Left lung (tissue), 10 donors: ENCODE measurements around the gene WNT5A. TPM values are rescaled to one million over a fixed set of nuclear protein-coding genes. Genes with fewer than 3 reads are reported as not detected.
A peak's percentile ranks its signal among the peaks of the same experiment; 100 is the strongest.

ENCODE experiments used
- ATAC-seq: fragments of 200-7000 bp; cut with Tn5 transposase; one replicate; pipeline ENCODE4 v1.9.1; 2020; ENCODE audit warnings: moderate library complexity
- DNase-seq, 4 donors: peaks; one replicate each; pipeline ENCODE4 v3.0.0-alpha.2; 2013 to 2020
- H3K27ac ChIP-seq, 2 donors: fragments of 200-600 bp; sonication (generic) in 1 of 2; one replicate each; pipeline versions ENCODE4 v1.5.0 to v1.8.0; 2020 to 2021
- H3K27me3 ChIP-seq, 2 donors: fragments of 200-600 bp; sonication (generic) in 1 of 2; one replicate each; pipeline versions ENCODE4 v1.5.0 to v1.8.0; 2020 to 2021
- H3K36me3 ChIP-seq, 2 donors: fragments of 200-600 bp; sonication (generic) in 1 of 2; one replicate each; pipeline versions ENCODE4 v1.5.0 to v1.8.0; 2020 to 2021
- H3K4me1 ChIP-seq, 2 donors: fragments of 200-600 bp; one replicate each; pipeline ENCODE4 v1.8.0; 2021
- H3K4me3 ChIP-seq, 2 donors: fragments of 200-600 bp; sonication (generic) in 1 of 2; one replicate each; pipeline versions ENCODE4 v1.5.0 to v1.8.0; 2020 to 2021; ENCODE audit warnings: mild to moderate bottlenecking in 1 of 2
- H3K9me3 ChIP-seq, 2 donors: fragments of 200-600 bp; sonication (generic) in 1 of 2; one replicate each; pipeline versions ENCODE4 v1.5.0 to v1.8.0; 2020 to 2021
- CTCF ChIP-seq, 2 donors: fragments of 200-600 bp; sonication (generic) in 1 of 2; IDR thresholded peaks; one replicate each; pipeline versions ENCODE4 v1.5.0 to v1.8.0; 2021; ENCODE audit warnings: antibody characterized with exemption in 2 of 2
- intact Hi-C, 2 donors: fragments of 100-400 bp; cut with DNase I; formaldehyde crosslinking; loops; one replicate each; pipeline versions ENCODE4 v1.11.2 to v1.14.2; 2022
- polyA plus RNA-seq, 6 donors: library from polyadenylated mRNA; unstranded; fragments of 120-200 nt; gene quantifications; one replicate each; pipeline ENCODE4 v1.2.1, GENCODE V29; 2013; ENCODE audit not compliant: insufficient read length in 6 of 6
- total RNA-seq, 2 donors: library from RNA; stranded (reverse); fragmentation: NEBNext Ultra II Directional; extraction: Animal tissue kit (Norgen Biotek cat#: 25700); gene quantifications; one replicate each; pipeline ENCODE4 v1.2.1, GENCODE V29; 2021
- donor health status: DM: no; HTN: yes; CAD: no.
- donor health status: DM: no; HTN: no; CAD: no.

The WNT5A gene
- total and polyA plus RNA-seq, 8 donors: 11.1 to 27.0 (median 19.2) TPM

GRCh38 chr3:55476515-55476914, 10.6 kb downstream of the WNT5A start:
- ATAC-seq (no peak), DNase-seq (no peak)
- Histone ChIP-seq H3K4me3 (no peak overlapping the region), H3K36me3 (no peaks in the 10 kb centered on the region), H3K4me1 (no peaks in the 10 kb centered on the region), H3K27ac (no peak overlapping the region), H3K9me3 (no peaks in the 10 kb centered on the region), H3K27me3 (peaks cover 0 to 29% of the 10 kb centered on the region in 2 donors)
- no peak for TF ChIP-seq CTCF (IDR thresholded peaks at IDR 0.05)
- intact Hi-C loops: no loop called here

GRCh38 chr3:55474213-55474632, 12.9 kb downstream of the WNT5A start:
- Histone ChIP-seq H3K4me1 (no peaks in the 10 kb centered on the region), H3K27me3 (peaks cover 0 to 6% of the 10 kb centered on the region in 2 donors), H3K9me3 (no peaks in the 10 kb centered on the region), H3K4me3 (no peak overlapping the region), H3K36me3 (peaks cover 0 to 4% of the 10 kb centered on the region in 2 donors), H3K27ac (no peak overlapping the region)
- intact Hi-C loops: no loop called here
- no peak for TF ChIP-seq CTCF (IDR thresholded peaks at IDR 0.05)
- peak in 2 of 4 donors; percentile 7 to 75 for DNase-seq
- ATAC-seq: no peak

- Histone ChIP-seq H3K4me3 (no peak overlapping the region), H3K4me1 (no peaks in the 10 kb centered on the region), H3K9me3 (no peaks in the 10 kb centered on the region), H3K27me3 (peaks cover 0 to 1% of the 10 kb centered on the region in 2 donors), H3K36me3 (peaks cover 0 to 4% of the 10 kb centered on the region in 2 donors), H3K27ac (no peak overlapping the region)
- ATAC-seq: no peak
- intact Hi-C loops: no loop called here
- no peak for DNase-seq
- TF ChIP-seq CTCF (IDR thresholded peaks at IDR 0.05): no peak
Observed at GRCh38 chr3:55473788-55474187, 13.3 kb downstream of the WNT5A start.

- no peak for ATAC-seq
- peaks cover 0 to 4% of the 10 kb centered on the region in 2 donors for H3K36me3 ChIP-seq
- H3K27ac ChIP-seq: no peak overlapping the region
- H3K4me3 ChIP-seq: no peak overlapping the region
- DNase-seq: no peak
- H3K9me3 ChIP-seq: no peaks in the 10 kb centered on the region
- intact Hi-C loops: no loop called here
- H3K4me1 ChIP-seq: no peaks in the 10 kb centered on the region
- no peak for TF ChIP-seq CTCF (IDR thresholded peaks at IDR 0.05)
- H3K27me3 ChIP-seq: no peaks in the 10 kb centered on the region
Observed at GRCh38 chr3:55471522-55472280, 15.4 kb downstream of the WNT5A start.

- Histone ChIP-seq H3K36me3 (peaks cover 0 to 4% of the 10 kb centered on the region in 2 donors), H3K27me3 (no peaks in the 10 kb centered on the region), H3K4me3 (no peak overlapping the region), H3K4me1 (no peaks in the 10 kb centered on the region), H3K9me3 (no peaks in the 10 kb centered on the region), H3K27ac (no peak overlapping the region)
- DNase-seq: no peak
- intact Hi-C loops: no loop called here
- no peak for TF ChIP-seq CTCF (IDR thresholded peaks at IDR 0.05)
- no peak for ATAC-seq
Observed at GRCh38 chr3:55471084-55471483, 16.0 kb downstream of the WNT5A start.
